Vein endothelial cell (primary cell): ENCODE results near the gene EFR3B. TPM values are rescaled to one million over a fixed set of nuclear protein-coding genes. Genes with fewer than 3 reads are reported as not detected.

ENCODE experiments used
- small RNA-seq: library from RNA; depleted of rRNA; stranded (forward); fragments of <200 nt; gene quantifications from one replicate; pipeline ENCODE3, GENCODE V24; 2012
- total RNA-seq: library from RNA; depleted of rRNA; stranded (reverse); fragments of >200 nt; gene quantifications from 2 replicates; pipeline ENCODE4 v1.2.3, GENCODE V29; 2012

EFR3B gene
- 0.67 and 1.6 TPM in 2 replicates for total RNA-seq

GRCh38 chr2:25041928-25042320 lies at the start of gene EFR3B:
Gene EFR3B (plus strand): TSS chr2:25042076. CDS start chr2:25042313, 237 bp downstream.

GRCh38 chr2:25168256-25169072 lies 126.6 kb downstream of the EFR3B start, which contains the start of gene POMC:
Gene POMC (minus strand): TSS chr2:25168580. CDS start chr2:25164772, 3,808 bp downstream.

Small RNA genes lying within 50 kb of the gene (small RNA-seq; reads per million reads assigned to genes)
- not detected for gene RF00019
- gene RN7SL856P: not detected

Other genes starting within 250 kb of the EFR3B start
- gene PTRHD1, start 248.7 kb upstream of the EFR3B start, total RNA-seq: 28.7 and 34.9 TPM in 2 replicates
- gene CENPO, start 248.7 kb upstream of the EFR3B start, total RNA-seq: 16.0 and 28.7 TPM in 2 replicates
- 18.0 and 18.7 TPM in 2 replicates for gene ADCY3, start 121.8 kb upstream of the EFR3B start, total RNA-seq
- gene DNAJC27, start 70.1 kb upstream of the EFR3B start, total RNA-seq: 2.0 and 3.2 TPM in 2 replicates
- 0.29 and 0.98 TPM in 2 replicates for gene POMC, start 126.5 kb downstream of the EFR3B start, total RNA-seq